Smooth muscle cell of trachea (primary cell): ENCODE data around the gene VPS37D. TPM values are rescaled to one million over a fixed set of nuclear protein-coding genes. Genes with fewer than 3 reads are reported as not detected.

Experiments
- total RNA-seq: library from RNA; depleted of rRNA; stranded (reverse); fragments of >200 nt; gene quantifications from 2 replicates; pipeline ENCODE4 v1.2.1, GENCODE V29; 2014

The VPS37D gene
- 6.4 and 12.2 TPM in 2 replicates for total RNA-seq

GRCh38 chr7:73667344-73668102 is at the start of gene VPS37D:
Gene VPS37D (plus strand): TSS chr7:73667831. CDS start chr7:73667959, 128 bp downstream.

GRCh38 chr7:73623798-73624668 is 43.6 kb upstream of the VPS37D start, which contains the start of gene MLXIPL:
Gene MLXIPL (minus strand): TSS chr7:73624522. CDS start chr7:73624492, 30 bp downstream.

GRCh38 chr7:73683056-73683787 is 15.6 kb downstream of the VPS37D start, which contains the start of the genes BUD23 and DNAJC30:
Gene BUD23 (plus strand): TSS chr7:73683597. CDS start chr7:73683626, 29 bp downstream.
Gene DNAJC30 (minus strand): TSS chr7:73683453. CDS start chr7:73683423, 30 bp downstream.

GRCh38 chr7:73718905-73719805 is 51.5 kb downstream of the VPS37D start, which contains the start of gene STX1A:
Gene STX1A (minus strand): TSS chr7:73719669. CDS start chr7:73719631, 38 bp downstream.

Other genes starting within 250 kb of the VPS37D start
- gene FZD9, start 234.1 kb upstream of the VPS37D start, total RNA-seq = 0.58 and 1.3 TPM in 2 replicates
- gene BAZ1B, start 145.5 kb upstream of the VPS37D start, total RNA-seq = 50.4 and 61.8 TPM in 2 replicates
- 20.2 and 26.0 TPM in 2 replicates for gene BCL7B, start 110.1 kb upstream of the VPS37D start, total RNA-seq
- gene TBL2, start 89.3 kb upstream of the VPS37D start, total RNA-seq = 66.2 and 135 TPM in 2 replicates
- gene MLXIPL, start 43.3 kb upstream of the VPS37D start, total RNA-seq = 0.66 TPM in 1 of 2 replicates, not detected in the other
- 2.2 and 3.8 TPM in 2 replicates for gene DNAJC30, start 15.6 kb downstream of the VPS37D start, total RNA-seq
- gene BUD23, start 15.8 kb downstream of the VPS37D start, total RNA-seq = 41.0 and 54.8 TPM in 2 replicates
- 16.3 and 20.3 TPM in 2 replicates for gene STX1A, start 51.8 kb downstream of the VPS37D start, total RNA-seq
- gene ABHD11, start 71.0 kb downstream of the VPS37D start, total RNA-seq = 11.6 and 19.6 TPM in 2 replicates
- gene CLDN3, start 102.4 kb downstream of the VPS37D start, total RNA-seq = 0.33 TPM in 1 of 2 replicates, not detected in the other
- gene CLDN4, start 163.2 kb downstream of the VPS37D start, total RNA-seq = 1.3 and 1.7 TPM in 2 replicates
- gene METTL27, start 174.7 kb downstream of the VPS37D start, total RNA-seq = 7.1 and 36.6 TPM in 2 replicates
- gene TMEM270, start 193.3 kb downstream of the VPS37D start, total RNA-seq = 0.17 TPM in 1 of 2 replicates, not detected in the other